Thoracic aorta (tissue), 2 donors: Measurements from ENCODE around the gene FAM25C. TPM values are rescaled to one million over a fixed set of nuclear protein-coding genes. Genes with fewer than 3 reads are reported as not detected.

Experiments used
- total RNA-seq, 2 donors: library from RNA; depleted of rRNA; stranded (reverse); fragments of >200 nt; gene quantifications; one replicate each; pipeline versions ENCODE4 v1.1.0 to v1.2.3, GENCODE V29; 2016

The FAM25C gene
- total RNA-seq, 2 donors from 2014 or later = not detected

Other genes with a start within 250 kb of the FAM25C start
- gene SYT15B, start 236.2 kb downstream of the FAM25C start, total RNA-seq = 1 to 10 TPM; 1.8 to 5.3 TPM
- gene NPY4R2, start 81.1 kb downstream of the FAM25C start, total RNA-seq = not detected